8988T (cell line): ENCODE data around the gene RASA3.
"Not testable (repeated sequence)": the region's sequence is repeated elsewhere in the genome, so short reads cannot be mapped to it uniquely, and the experiment has no call there.

Experiments
- DNase-seq: peaks from one replicate; pipeline ENCODE4 v3.0.0; 2011

RASA3 gene

DNA sequence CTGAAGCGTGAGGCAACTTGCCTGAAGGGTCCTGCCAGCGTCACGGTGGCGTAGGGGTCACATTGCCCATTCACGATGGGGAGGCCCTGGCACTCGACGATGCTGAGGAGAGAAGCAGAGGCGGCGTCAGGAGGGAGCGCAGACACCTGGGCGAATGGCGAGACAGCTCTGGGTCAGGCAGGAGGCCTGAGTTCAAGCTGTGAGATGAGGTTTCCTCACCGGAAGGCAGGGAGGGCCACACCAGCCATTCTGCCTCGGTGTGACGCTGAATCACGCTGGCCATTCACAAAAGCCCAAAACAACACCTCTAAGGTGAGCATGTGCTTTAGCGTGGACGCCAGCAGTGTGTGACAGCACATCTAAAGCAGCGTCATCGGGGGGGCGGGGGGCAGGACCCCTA, 104.6 kb downstream of the RASA3 start:
- DNase-seq, result no peak

DNA sequence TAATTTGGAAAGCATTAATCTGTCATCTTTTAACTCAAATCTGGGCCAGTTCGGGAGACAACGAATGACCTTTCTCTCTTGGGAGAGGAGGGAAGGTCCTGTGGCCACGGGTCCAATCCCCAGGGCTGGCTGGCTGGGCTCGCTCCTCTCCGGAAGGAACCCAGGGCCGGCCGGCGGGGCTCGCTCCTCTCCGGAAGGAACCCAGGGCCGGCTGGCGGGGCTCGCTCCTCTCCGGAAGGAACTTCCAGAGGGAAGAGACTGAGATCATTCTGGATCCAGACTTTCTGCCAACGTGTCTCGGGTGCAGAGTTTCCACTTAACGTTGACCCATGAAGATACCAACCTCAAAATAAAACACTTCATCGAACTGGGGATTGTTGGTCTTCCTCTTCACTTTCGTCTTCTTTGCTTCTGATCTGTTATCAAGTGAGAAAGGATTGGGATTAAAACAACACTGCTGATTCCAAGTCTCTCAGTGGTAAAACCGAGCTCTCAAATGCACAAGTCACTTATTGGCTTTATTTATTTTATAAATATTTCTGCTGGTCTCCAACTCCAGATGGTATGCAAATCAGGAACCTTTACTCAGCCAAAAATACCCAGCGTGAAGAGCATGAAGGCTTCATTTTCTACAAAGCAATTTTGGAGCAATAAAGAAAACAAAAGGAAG, 105.2 kb downstream of the RASA3 start:
- DNase-seq, result no peak

DNA sequence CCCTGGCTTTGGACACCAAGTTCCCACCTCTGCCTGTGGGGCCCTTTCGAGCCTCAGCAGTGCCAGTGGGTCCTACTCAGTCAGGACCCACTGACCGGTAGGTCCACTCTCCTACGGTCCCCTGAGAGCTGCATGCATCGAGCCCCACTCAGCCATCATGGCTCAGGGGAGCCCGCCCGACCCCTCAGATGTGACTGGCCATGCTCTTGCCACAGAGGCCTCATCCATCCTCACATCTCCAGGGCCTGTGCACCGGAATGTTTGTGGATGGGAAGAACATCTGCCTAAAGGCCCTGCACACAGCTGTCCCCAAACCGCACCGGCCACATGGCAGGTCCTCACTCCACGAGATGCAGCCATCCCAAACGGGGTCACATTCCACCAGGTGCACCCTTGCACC, 105.9 kb downstream of the RASA3 start:
- DNase-seq, result no peak

DNA sequence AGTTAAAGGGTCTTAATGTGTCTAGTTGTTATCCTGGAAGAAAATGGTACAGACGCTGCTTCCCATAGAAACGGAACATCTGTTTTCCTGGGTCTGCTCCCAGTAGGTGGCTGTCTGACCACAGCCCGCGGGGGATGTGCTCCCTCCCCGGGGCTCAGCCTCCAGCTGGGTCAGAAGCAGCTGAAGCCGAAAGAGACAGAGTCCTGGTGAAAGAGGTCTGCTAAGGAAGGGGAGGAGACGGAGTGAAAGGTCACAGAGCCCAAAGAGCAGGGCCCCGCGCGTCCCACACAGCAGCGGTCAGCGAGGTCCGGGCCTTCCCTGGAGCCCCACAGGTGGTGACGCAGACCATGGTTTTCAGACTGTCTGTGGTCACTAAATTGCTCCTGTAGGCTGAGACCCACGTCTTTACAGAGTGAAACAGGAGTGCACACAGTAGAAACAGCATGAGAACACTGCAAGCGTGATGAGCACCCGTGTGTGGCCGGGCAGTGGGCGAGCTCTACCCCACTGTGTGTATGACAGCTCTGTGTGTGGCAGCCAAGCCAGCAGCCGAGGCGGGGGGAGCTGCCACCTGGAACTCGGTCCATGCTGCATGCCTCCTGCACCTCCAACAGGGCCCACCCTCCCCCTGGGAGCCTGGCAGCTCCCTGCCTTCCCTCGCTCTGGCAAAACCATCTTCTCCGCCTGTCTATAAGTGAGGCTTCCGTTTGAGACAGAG, 106.5 kb downstream of the RASA3 start:
- no peak for DNase-seq

DNA sequence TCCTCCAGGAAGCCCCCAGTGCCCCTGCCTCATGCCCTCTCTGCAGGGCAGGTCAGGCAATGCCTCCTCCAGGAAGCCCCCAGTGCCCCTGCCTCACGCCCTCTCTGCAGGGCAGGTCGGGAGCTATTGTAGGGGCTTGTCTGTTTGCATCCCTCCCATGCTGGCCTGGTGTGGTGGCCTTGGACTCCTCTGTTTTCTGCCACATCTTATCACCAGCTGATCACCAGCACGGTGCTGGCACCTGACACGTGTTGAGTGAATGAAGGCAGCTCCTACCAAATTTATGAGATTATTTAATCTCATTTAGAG, 107.1 kb downstream of the RASA3 start:
- no peak for DNase-seq

DNA sequence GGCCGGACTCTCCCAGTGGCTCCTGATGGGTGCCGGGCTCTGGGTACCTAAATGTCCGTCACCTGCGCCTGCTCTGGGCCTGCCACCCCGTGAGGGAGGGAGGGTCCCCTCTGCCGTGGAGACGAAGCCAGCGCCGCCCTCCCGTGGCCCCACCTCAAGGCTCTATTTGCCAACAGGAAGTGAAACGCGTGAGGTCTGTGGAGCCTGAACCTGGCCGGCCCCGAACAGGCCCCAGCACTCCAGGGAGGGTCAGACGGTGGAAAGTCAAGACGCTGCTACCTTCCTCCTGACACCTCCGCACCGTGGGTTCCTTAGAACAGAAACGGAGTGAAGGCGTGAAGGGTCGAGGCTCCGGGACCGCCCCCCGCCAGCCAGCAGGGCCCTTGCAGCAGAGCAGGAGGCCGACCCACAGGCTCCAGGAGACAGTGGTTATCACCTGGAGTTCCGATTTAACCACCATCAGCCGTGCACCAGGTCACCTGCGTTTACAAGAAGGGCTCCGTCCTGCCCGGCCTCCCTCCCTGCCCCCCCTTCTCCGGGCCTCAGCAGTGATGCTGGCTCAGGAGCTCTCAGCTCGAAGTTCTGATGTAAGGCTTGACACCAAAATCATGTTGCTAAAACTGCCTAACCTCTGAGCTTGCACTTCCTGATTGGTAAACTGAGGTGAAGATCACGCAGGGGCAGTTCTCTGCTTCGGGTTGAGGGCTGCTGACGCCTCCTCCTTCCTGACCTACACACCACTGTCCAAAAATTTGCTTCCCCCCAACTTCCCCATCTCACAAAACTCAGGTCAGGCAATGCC, 107.6 kb downstream of the RASA3 start:
- DNase-seq, result no peak

DNA sequence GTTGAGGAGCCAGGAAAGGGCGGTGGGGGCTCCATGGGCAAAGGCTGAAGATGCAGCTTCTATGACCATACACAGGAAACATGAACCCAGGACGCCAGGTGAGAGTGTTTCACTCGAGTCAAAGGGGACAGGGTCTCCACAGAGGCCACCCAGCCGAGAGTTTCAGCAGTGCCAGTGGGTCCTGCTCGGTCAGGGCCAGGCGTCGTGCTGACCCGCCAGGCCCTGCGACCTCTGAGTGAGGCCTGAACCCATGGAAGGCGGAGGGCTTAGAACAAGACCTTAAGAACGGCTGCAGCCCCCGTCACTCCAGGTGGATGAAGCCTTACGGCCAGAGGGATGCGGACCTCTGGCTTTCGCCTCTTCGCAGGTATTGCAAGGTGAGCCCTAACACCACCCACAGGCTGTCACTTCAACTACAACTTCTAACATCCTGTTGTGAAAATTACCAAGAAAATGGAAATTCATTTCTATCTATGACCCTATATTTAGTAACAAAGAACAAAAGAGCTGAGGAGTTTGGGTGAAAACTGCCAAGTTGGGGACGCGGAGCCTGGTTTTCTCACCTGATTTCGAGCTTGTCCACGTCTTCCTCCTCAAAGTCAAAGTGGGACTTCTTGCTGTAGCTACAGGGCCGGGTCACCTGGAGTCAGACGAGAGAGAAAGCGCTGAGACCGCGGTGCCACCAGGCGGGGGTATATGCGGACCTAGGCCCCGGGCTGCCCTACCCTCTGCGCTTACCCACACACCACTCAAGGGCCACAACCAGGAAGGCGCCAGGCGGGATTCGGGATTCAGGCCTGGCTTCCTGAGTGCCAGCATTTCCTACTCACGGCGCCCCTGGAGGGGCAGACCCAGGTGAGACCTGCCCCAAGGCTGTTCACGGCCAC, 108.5 kb downstream of the RASA3 start:
- DNase-seq, result no peak

DNA sequence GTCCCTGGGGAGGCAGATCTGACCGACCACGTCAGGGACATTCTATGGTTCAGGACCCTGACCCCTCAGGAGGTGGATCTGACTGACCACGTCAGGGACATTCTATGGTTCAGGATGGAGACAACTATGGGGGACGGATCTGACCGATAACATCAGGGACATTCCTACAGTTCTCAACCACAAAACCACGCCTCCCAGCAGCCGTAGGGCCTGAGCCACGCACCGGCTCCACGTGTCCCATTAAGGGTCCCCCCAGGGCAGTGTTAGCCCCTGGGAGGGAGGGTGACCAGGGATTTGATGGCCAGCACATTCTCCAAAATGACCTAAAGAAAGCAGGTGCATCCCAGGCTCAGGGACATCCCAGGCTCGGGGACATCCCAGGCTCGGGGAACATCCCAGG, 109.5 kb downstream of the RASA3 start:
- no peak for DNase-seq

DNA sequence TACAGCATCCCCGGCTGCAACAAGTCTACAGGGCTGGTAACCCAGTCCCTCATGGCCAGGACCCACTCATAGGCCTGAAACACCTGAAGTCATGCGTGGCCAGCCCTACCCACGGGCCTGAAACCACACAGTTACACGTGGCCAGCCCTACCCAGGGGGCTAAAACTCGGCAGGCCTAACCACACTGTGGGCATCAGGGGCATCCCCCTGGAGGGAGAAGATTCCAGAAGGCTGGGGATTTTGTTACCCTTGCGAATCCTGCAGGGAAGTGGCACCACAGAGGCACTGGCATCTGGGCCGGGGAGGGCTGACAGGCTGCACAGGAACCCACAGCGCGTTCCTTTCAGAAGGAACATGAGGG, 110.1 kb downstream of the RASA3 start:
- DNase-seq, result no peak

DNA sequence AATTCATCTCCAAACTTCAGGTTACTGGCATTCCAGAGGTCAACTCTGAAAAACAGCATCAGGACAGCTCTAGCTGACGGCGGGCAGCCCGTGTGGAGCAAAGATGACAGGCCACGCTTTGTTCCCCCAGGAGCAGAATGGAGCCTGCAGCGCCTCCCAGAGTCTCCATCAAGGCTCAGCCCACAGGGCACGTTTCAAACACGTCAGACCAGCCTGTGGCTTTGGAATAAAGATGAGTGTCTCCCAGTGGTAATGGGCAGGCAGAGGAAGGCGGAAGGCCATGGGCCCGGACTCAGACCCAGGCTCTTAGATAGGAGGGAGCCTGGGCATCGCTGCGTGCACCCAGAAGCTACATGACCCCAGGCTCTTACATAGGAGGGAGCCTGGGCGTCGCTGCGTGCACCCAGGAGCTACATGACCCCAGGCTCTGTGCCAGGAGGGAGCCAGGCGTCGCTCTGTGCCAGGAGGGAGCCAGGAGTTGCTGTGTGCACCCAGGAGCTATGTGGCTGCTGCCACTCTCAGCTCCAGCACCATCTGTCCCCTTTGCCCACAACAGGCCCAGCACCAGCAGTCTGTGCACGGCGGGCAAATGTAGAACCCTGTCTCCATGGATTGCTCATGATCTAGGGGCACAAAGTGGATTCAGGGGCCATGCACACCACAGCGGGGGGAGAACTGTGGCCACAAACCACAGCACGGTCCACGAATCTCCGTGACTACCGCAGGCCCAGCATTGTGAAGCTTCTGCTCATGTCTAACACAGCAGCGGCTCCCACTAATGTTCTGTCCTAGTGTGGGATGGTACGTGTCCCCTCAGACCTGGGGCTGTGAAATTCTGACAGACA, 110.7 kb downstream of the RASA3 start:
- DNase-seq, result no peak

DNA sequence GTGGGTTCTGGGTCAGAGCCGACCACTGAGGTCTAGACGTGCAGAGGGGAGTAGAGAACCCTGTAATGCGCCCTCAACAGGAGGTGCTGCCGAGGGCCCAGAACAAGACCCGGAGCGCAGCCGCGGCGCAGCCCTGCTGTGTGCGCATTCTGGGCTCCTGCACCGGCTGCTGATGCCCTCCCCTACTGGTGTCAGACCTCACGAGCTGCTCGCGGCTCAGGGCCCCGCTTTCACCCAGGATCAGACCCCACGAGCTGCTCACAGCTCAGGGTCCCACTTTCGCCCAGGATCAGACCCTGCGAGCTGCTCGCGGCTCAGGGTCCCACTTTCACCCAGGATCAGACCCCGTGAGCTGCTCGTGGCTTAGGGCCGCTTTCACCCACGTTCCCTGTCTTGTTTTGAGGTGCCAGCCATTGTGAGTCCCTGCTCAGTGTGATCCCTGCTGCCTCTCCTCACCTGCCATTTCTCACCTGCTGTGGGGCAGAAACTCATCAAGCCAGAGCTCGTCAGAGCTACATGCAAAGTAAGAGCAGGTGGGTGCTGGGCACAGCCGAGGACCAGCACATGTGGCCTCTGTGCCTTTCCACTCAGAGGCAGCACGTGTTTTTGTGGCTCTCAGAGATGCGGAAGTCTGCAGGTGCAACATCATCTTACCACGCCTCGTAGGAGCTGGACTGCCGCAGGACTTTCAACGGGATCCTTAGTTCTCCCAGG, 111.5 kb downstream of the RASA3 start:
- no peak for DNase-seq

DNA sequence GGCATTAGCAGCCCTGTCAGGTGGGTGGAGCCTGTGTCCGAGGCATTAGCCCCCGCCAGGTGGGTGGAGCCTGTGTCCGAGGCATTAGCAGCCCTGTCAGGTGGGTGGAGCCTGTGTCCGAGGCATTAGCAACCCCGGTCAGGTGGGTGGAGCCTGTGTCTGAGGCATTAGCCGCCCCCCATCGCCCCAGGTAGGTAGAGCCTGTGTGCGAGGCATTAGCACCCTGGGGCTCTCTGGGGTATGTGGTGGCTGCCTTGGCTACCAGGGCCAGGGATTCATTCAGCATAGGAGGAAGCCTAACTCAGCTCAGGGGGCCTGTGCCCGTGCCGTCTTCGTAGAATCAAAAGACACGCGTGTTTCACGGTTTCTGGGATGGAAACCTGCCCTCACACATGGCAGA, 112.3 kb downstream of the RASA3 start:
- DNase-seq, result not testable (repeated sequence)

DNA sequence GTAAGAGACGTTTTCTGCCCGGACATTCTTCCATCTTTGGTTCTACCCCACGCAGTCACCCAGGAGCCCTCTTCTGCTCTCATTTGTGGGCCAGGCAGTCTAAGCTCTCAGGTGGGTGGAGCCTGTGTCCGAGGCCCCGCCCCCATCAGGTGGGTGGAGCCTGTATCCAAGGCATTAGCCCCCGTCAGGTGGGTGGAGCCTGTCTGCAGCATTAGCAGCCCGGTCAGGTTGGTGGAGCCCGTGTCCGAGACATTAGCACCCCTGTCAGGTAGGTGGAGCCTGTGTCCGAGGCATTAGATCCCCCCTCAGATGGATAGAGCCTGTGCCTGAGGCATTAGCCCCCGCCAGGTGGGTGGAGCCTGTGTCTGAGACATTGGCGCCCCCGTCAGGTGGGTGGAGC, 113.1 kb downstream of the RASA3 start:
- DNase-seq, result peak; percentile 79

DNA sequence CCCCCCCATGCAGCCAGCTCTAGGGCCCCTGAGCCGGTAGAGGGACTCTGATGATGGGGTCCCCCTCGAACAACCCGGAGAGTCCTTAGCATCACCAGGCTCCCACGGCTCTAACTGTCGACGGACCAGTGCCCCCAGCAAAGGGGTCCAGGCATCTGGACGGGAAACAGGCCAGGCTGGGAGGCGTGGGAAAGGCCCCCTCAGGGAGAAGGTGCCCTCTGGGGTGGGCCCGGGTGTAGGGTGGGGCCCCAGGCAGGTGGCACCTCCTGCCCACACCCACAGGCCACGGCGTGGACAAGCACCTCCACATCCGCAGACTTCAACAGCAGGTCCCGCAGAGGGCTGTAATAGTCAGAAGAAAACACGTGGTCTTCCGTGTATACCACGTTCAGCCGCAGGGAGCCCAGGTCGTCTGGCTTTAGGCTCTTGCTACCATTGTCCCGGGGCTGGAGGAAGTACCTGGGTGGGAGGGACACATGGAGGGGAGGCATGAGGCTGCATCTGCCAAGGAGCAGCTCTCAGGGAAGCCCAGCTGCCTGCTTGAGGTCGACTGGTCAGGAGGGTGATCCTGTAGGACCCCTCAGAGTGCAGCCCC, 113.9 kb downstream of the RASA3 start:
- DNase-seq, result no peak

DNA sequence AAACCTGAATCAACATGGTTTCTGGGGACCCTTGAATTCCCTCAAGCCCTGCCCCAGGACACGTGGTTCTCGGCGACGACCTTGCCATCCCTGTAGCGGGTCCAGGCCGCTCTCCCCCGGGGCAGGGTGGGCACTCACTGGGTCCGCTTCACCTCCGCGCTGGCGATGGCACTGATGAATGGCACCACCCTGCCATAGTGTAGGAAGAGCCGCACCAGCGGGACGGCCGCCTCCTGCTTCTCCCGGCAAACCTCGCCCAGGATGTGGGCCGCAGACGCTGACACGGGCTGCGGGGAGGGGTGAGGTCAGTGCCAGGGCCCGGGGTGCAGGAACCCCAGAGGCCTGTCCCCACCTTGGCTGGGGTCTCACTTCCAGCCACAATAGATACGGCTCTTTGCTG, 114.5 kb downstream of the RASA3 start:
- no peak for DNase-seq

DNA sequence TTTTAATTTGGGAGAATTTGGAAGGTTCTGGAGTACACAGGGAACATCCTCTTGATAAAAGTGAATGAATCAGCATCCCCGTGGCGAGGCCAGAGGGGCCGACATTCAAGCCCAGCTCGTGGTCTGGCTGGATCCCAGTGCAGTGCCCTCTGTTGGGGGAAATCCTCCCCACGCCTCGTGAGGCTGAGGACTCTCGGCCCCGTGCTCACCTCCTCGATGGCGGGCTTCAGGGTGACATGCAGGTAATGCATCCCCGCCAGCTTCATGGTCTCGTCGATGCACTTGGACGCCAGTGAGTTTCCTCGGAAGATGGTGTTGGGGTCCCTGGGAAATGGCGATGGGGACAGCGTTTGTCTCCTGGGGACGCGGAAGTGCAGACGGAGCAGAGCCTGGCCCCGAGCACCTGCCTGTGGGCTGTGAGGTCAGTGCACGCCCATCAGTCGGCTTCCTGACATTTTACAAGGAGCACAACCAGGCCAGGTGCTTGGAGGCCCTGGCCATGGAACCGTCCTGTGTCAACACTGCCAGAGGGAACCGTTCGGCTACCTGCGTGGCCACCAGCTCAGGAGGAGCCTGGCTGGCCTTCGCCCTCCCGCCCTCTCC, 115.3 kb downstream of the RASA3 start:
- peak; percentile 76 for DNase-seq

DNA sequence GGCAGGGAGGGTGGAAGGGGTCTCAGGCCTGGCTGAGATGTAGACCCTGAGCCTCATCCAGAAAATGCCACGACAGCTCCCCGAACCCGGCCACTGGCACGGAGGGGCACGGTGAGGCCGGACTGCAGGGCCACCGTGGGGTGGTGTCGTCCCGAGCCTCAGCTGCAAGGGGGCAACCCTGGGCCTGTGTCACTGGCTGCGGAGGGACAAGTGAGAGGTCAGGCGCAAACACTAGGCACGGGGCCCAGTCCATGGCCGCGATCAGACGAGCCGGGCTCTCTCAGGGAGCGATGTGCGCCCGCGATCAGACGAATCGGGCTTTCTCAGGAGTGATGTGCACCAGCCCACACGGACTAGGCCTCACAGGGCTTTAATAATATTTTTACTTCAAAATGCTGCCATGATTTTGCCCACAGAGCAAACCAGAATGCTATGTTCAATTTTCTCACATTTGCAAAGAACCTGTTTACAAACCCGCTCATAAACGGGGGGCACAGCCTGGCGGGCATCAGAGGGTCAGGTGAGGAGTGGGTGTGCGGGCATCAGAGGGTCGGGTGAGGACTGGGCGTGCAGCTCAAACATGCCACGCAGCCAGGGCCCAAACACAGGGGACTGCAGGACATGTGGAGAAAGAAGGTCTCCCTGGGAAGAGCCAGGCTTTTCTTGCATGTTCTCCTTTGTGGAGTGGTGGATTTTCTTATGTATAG, 115.9 kb downstream of the RASA3 start:
- no peak for DNase-seq

DNA sequence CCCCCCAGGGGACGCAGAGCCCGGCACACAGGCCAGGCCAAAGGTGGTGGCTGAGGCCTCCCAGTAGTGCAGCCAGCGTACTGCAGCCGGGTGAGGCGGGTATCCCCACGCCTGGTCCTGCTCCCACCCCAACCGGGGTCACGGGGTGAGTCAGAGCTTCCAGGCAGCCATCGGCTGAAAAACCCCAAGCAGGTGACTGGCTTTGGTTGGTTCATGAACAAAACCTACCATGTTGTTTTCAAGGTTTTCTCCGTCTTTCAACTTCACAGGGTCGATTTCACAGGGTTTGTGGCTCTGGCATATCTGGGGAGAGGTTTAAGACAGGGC, 116.5 kb downstream of the RASA3 start:
- no peak for DNase-seq

DNA sequence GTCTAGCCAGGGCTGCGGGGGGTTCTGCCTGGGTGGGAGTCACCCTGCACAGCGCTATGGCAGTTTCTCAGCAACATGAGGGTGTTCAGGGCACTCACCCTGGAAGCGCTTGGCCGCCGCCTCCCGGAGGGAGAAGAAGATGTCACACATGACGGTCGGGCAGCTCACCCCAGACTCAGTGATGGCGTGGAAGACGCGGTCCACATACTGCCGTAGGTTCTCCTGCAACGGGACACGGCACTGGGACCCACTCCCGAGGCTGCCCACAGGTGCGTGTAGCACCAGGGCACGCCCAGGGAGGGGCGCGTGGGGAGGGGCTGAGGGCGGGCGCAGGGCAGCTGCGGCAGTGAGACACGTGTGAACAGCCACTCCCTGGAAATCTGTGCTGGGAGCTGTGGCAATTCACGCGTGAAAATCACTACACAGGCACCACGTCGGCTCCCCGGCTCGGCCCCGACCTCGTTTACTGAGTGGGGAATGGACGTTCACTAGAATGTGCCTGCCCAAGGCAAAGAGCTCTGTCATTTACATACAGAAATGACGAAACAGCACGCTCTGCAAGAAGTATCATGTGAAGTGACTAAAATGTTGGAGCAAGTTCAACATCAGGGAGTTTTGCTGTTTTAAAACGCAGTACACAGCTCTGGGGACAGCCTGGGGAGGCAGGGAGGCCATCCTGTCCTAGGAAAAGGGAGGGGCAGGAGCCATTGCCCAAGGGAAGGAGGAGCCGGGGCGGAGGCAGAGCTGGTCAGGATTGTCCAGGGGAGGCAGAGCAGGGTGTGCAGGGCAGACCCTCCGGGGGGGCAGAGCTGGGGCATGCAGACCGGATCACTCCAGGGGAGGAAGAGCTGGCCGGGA, 117.1 kb downstream of the RASA3 start:
- no peak for DNase-seq
